Stimulated activated CD4-positive, alpha-beta T cell treated with anti-CD3 and anti-CD28 coated beads, Interleukin-12 subunit alpha, Interleukin-12 subunit beta, amount 100 ng/mL, for 4 hours (primary cell): ENCODE data around the gene RAB5A.
"Not testable (repeated sequence)": the region's sequence is repeated elsewhere in the genome, so short reads cannot be mapped to it uniquely, and the experiment has no call there.

ENCODE experiments used
- DNase-seq: peaks from one replicate; pipeline ENCODE4 v3.0.0-alpha.2; 2020

The RAB5A gene

GRCh38 chr3:20031939-20032338 lies 85.0 kb downstream of the RAB5A start:
- not testable (repeated sequence) for DNase-seq
